ENCODE measurements around the gene ARID3A.

ARID3A gene

GRCh38 chr19:971795-972194 lies 46.0 kb downstream of the ARID3A start:
- Histone ChIP-seq H3K4me3 (no peak overlapping the region), H3K36me3 (ENCODE audit: insufficient read depth, low read length) (peaks cover 20% of the 10 kb centered on the region), H3K9ac (ENCODE audit: insufficient read length) (no peak overlapping the region), H3K9me3 (ENCODE audit: low read depth, low read length) (no peaks in the 10 kb centered on the region), H3K27ac (no peak overlapping the region)
- TF ChIP-seq FOXP2 (optimal IDR thresholded peaks at IDR 0.05; ENCODE audit: control extremely low read depth, extremely low read length, insufficient read depth): no peak
- TF ChIP-seq EZH2 (IDR thresholded peaks at IDR 0.05): no peak
- TF ChIP-seq POLR2AphosphoS5 (IDR thresholded peaks at IDR 0.05; ENCODE audit: borderline replicate concordance, low read depth, low read length): no peak
- DNase-seq (ENCODE audit: low read depth, low spot score): no peak

- TF ChIP-seq POLR2AphosphoS5 (IDR thresholded peaks at IDR 0.05; ENCODE audit: borderline replicate concordance, low read depth, low read length) (no peak), FOXP2 (optimal IDR thresholded peaks at IDR 0.05; ENCODE audit: control extremely low read depth, extremely low read length, insufficient read depth) (no peak), EZH2 (IDR thresholded peaks at IDR 0.05) (no peak)
- DNase-seq (ENCODE audit: low read depth, low spot score): no peak
- Histone ChIP-seq H3K27ac (no peak overlapping the region), H3K36me3 (ENCODE audit: insufficient read depth, low read length) (peaks cover 20% of the 10 kb centered on the region), H3K9ac (ENCODE audit: insufficient read length) (no peak overlapping the region), H3K4me3 (no peak overlapping the region), H3K9me3 (ENCODE audit: low read depth, low read length) (no peaks in the 10 kb centered on the region)
These were observed 46.4 kb downstream of the ARID3A start for GRCh38 chr19:972281-972680.

- Histone ChIP-seq H3K4me3 (no peak overlapping the region), H3K9me3 (ENCODE audit: low read depth, low read length) (no peaks in the 10 kb centered on the region), H3K27ac (no peak overlapping the region), H3K36me3 (ENCODE audit: insufficient read depth, low read length) (peaks cover 14% of the 10 kb centered on the region), H3K9ac (ENCODE audit: insufficient read length) (no peak overlapping the region)
- no peak for TF ChIP-seq POLR2AphosphoS5 (IDR thresholded peaks at IDR 0.05; ENCODE audit: borderline replicate concordance, low read depth, low read length)
- TF ChIP-seq EZH2 (IDR thresholded peaks at IDR 0.05): no peak
- no peak for TF ChIP-seq FOXP2 (optimal IDR thresholded peaks at IDR 0.05; ENCODE audit: control extremely low read depth, extremely low read length, insufficient read depth)
- DNase-seq (ENCODE audit: low read depth, low spot score): no peak
These were observed 48.1 kb downstream of the ARID3A start for GRCh38 chr19:973726-974563.

DNA sequence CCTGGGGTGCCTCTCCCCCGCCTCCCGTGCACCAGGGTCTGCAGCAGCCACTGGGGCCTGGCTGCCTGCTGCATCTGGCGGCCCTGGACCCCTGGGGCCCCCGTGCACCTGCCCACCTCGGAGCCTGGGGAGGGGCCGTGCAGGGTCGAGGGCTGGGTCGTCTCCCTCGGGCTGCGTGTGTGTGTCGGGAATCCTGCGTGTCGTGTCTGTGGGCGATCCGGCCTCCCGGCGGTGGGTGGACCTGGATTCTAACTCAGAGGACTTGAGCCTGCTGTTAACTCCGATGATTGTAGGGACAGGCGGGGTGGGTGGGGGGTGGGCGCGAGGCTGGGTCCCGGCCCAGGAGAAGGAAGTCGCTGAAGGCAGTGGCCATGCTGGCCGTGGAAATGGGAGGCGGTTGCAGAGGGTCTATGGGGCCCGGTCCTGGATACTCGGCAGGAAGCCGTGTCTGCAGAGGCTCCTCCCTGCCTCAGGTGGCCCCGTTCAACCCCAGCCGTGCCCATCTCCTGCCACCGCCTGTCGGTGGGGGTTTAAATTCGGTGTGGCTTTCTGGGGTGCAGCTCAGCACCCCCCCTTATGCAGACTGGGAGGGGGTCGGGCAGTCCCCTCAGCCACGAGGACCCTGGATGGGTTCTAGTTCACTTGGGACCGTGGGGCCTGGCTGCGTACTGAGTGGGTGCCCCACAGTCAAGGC lies 48.9 kb downstream of the ARID3A start:
- H3K36me3 ChIP-seq (ENCODE audit: insufficient read depth, low read length): peaks cover 14% of the 10 kb centered on the region

GRCh38 chr19:976476-976875 lies 50.6 kb downstream of the ARID3A start:
- Histone ChIP-seq H3K27ac (no peak overlapping the region), H3K36me3 (ENCODE audit: insufficient read depth, low read length) (peaks cover 4% of the 10 kb centered on the region; the same call in 1 of the 2 replicates), H3K9me3 (ENCODE audit: low read depth, low read length) (no peaks in the 10 kb centered on the region), H3K4me3 (no peak overlapping the region), H3K9ac (ENCODE audit: insufficient read length) (no peak overlapping the region)
- no peak for DNase-seq (ENCODE audit: low read depth, low spot score)
- TF ChIP-seq EZH2 (IDR thresholded peaks at IDR 0.05) (no peak), POLR2AphosphoS5 (IDR thresholded peaks at IDR 0.05; ENCODE audit: borderline replicate concordance, low read depth, low read length) (no peak)

More for the DNA sequence above, 48.9 kb downstream of the ARID3A start:
- no peaks in the 10 kb centered on the region for H3K9me3 ChIP-seq (ENCODE audit: low read depth, low read length)
- no peak overlapping the region for H3K27ac ChIP-seq
- no peak overlapping the region for H3K9ac ChIP-seq (ENCODE audit: insufficient read length)
- DNase-seq (ENCODE audit: low read depth, low spot score): no peak
- H3K4me3 ChIP-seq: no peak overlapping the region
- TF ChIP-seq FOXP2 (optimal IDR thresholded peaks at IDR 0.05; ENCODE audit: control extremely low read depth, extremely low read length, insufficient read depth) (no peak), EZH2 (IDR thresholded peaks at IDR 0.05) (no peak), POLR2AphosphoS5 (IDR thresholded peaks at IDR 0.05; ENCODE audit: borderline replicate concordance, low read depth, low read length) (no peak)

DNA sequence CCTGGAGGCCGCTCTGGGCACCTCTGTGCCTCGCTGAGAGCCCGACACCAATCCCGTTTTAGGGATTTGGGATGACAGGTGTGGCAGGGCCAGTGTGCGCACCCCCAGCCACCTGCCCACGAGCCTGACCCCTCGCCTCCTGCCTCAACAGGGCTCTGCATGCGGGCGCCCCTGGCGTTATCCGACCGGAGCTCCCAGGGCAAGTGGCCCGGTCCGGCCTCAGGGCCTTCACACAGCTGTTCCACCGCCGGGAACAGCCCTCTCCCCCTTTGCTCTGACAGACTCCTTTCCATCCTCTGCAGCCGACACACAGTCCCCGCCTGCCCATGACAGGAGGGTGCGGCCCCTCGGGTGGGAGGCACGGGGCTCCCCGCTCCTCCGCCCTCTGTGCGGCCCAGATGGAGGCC lies 51.2 kb downstream of the ARID3A start:
- Histone ChIP-seq H3K27ac (no peak overlapping the region), H3K9me3 (ENCODE audit: low read depth, low read length) (no peaks in the 10 kb centered on the region), H3K9ac (ENCODE audit: insufficient read length) (no peak overlapping the region), H3K36me3 (ENCODE audit: insufficient read depth, low read length) (no peaks in the 10 kb centered on the region), H3K4me3 (no peak overlapping the region)
- TF ChIP-seq POLR2AphosphoS5 (IDR thresholded peaks at IDR 0.05; ENCODE audit: borderline replicate concordance, low read depth, low read length): no peak
- no peak for TF ChIP-seq EZH2 (IDR thresholded peaks at IDR 0.05)
- no peak for TF ChIP-seq FOXP2 (optimal IDR thresholded peaks at IDR 0.05; ENCODE audit: control extremely low read depth, extremely low read length, insufficient read depth)
- no peak for DNase-seq (ENCODE audit: low read depth, low spot score)

- no peak overlapping the region for H3K4me3 ChIP-seq
- H3K9me3 ChIP-seq (ENCODE audit: low read depth, low read length): no peaks in the 10 kb centered on the region
- no peak overlapping the region for H3K27ac ChIP-seq
- H3K36me3 ChIP-seq (ENCODE audit: insufficient read depth, low read length): no peaks in the 10 kb centered on the region
- no peak for DNase-seq (ENCODE audit: low read depth, low spot score)
- TF ChIP-seq FOXP2 (optimal IDR thresholded peaks at IDR 0.05; ENCODE audit: control extremely low read depth, extremely low read length, insufficient read depth) (no peak), POLR2AphosphoS5 (IDR thresholded peaks at IDR 0.05; ENCODE audit: borderline replicate concordance, low read depth, low read length) (no peak), EZH2 (IDR thresholded peaks at IDR 0.05) (no peak)
- no peak overlapping the region for H3K9ac ChIP-seq (ENCODE audit: insufficient read length)
These were observed 53.5 kb downstream of the ARID3A start for GRCh38 chr19:979318-979741.

GRCh38 chr19:980133-980998 lies 54.5 kb downstream of the ARID3A start:
- Histone ChIP-seq H3K4me3 (no peak overlapping the region), H3K27ac (no peak overlapping the region), H3K9ac (ENCODE audit: insufficient read length) (no peak overlapping the region)

More at GRCh38 chr19:980133-980998, 54.5 kb downstream of the ARID3A start:
- DNase-seq (ENCODE audit: low read depth, low spot score): no peak
- no peak for TF ChIP-seq FOXP2 (optimal IDR thresholded peaks at IDR 0.05; ENCODE audit: control extremely low read depth, extremely low read length, insufficient read depth)
- no peak for TF ChIP-seq EZH2 (IDR thresholded peaks at IDR 0.05)
- TF ChIP-seq POLR2AphosphoS5 (IDR thresholded peaks at IDR 0.05; ENCODE audit: borderline replicate concordance, low read depth, low read length): no peak
- Histone ChIP-seq H3K36me3 (ENCODE audit: insufficient read depth, low read length) (no peaks in the 10 kb centered on the region; the same call in 1 of the 2 replicates), H3K9me3 (ENCODE audit: low read depth, low read length) (no peaks in the 10 kb centered on the region)

All from SK-N-MC (cell line).